Keratinocyte (primary cell): ENCODE measurements around the gene PRIMPOL. TPM values are rescaled to one million over a fixed set of nuclear protein-coding genes. Genes with fewer than 3 reads are reported as not detected.
"Not testable (repeated sequence)": the region's sequence is repeated elsewhere in the genome, so short reads cannot be mapped to it uniquely, and the experiment has no call there.

Experiments
- DNase-seq: peaks from one replicate; pipeline ENCODE4 v3.0.0-alpha.2; 2011; ENCODE audit warnings: low read depth, missing footprints, low spot score
- FAIRE-seq: peaks from 2 replicates; lab custom pipeline; 2011; peaks lifted over from hg19 to GRCh38; lab: Jason Lieb, UNC
- H2AFZ ChIP-seq: 2 replicates; pipeline ENCODE4 v1.6.0; 2012; ENCODE audit warnings: low read length, control low read depth, inconsistent platforms; ENCODE audit not compliant: control insufficient read depth
- H3K27ac ChIP-seq: 2 replicates; pipeline ENCODE4 v1.5.1; 2011; ENCODE audit warnings: low read length; ENCODE audit not compliant: control insufficient read depth, insufficient read depth
- H3K27me3 ChIP-seq: 3 replicates; pipeline ENCODE4 v1.6.0; 2011; ENCODE audit warnings: low read length; ENCODE audit not compliant: control insufficient read depth, insufficient read depth; ENCODE audit errors: extremely low read depth
- H3K36me3 ChIP-seq, 2 experiments: 2 replicates in 1 of 2; 3 replicates in 1 of 2; pipeline ENCODE4 v1.5.1; 2011; ENCODE audit warnings: low read length in 2 of 2, mild to moderate bottlenecking in 1 of 2; ENCODE audit not compliant: control insufficient read depth in 2 of 2, insufficient read depth in 2 of 2; ENCODE audit errors: extremely low read depth in 1 of 2
- H3K4me1 ChIP-seq: 3 replicates; pipeline ENCODE4 v1.5.1; 2011; ENCODE audit warnings: low read length; ENCODE audit not compliant: control insufficient read depth, insufficient read depth; ENCODE audit errors: extremely low read depth
- H3K4me2 ChIP-seq: 3 replicates; pipeline ENCODE4 v1.6.0; 2011; ENCODE audit warnings: low read depth, low read length; ENCODE audit not compliant: control insufficient read depth, insufficient read depth; ENCODE audit errors: extremely low read depth
- H3K4me3 ChIP-seq, 3 experiments: fragments of 200-600 bp in 1 of 3; sonication (generic) in 1 of 3; 2 replicates in 2 of 3; 3 replicates in 1 of 3; pipeline ENCODE4 v1.5.1; 2011 to 2016; ENCODE audit warnings: low read length in 3 of 3, mild to moderate bottlenecking in 3 of 3, control low read depth in 2 of 3, inconsistent platforms in 1 of 3, low read depth in 1 of 3, mixed read lengths in 1 of 3, mixed run types in 1 of 3, moderate library complexity in 1 of 3; ENCODE audit not compliant: control insufficient read depth in 2 of 3, insufficient read depth in 2 of 3; ENCODE audit errors: extremely low read depth in 1 of 3
- H3K79me2 ChIP-seq: 2 replicates; pipeline ENCODE4 v1.6.0; 2012; ENCODE audit warnings: low read length; ENCODE audit not compliant: control insufficient read depth, insufficient read depth
- H3K9ac ChIP-seq: 3 replicates; pipeline ENCODE4 v1.6.0; 2011; ENCODE audit warnings: low read length; ENCODE audit not compliant: control insufficient read depth, insufficient read depth; ENCODE audit errors: extremely low read depth
- H3K9me1 ChIP-seq: 3 replicates; pipeline ENCODE4 v1.6.0; 2011; ENCODE audit warnings: low read length; ENCODE audit not compliant: control insufficient read depth, insufficient read depth; ENCODE audit errors: extremely low read depth
- H3K9me3 ChIP-seq: 2 replicates; pipeline ENCODE4 v1.5.1; 2012; ENCODE audit warnings: low read depth, low read length; ENCODE audit not compliant: control insufficient read depth
- H4K20me1 ChIP-seq: 3 replicates; pipeline ENCODE4 v1.6.0; 2011; ENCODE audit warnings: low read length; ENCODE audit not compliant: control insufficient read depth, insufficient read depth; ENCODE audit errors: extremely low read depth
- EZH2 ChIP-seq: IDR thresholded peaks from one replicate; pipeline ENCODE4 v1.6.1; 2012; ENCODE audit warnings: inconsistent platforms, mild to moderate bottlenecking, low read length, moderate library complexity
- dilution Hi-C: fragments of 300-500 bp; cut with MboI; formaldehyde crosslinking; loops from one replicate; pipeline ENCODE4 v1.7.0; 2020; ENCODE audit warnings: low sequenced_read_pairs; ENCODE audit not compliant: extremely low pct_ligation_motif_present
- polyA plus RNA-seq, 5 experiments: library from polyadenylated mRNA; depleted of rRNA in 3 of 5; stranded (reverse) in 3 of 5; stranded (forward) in 1 of 5; unstranded in 1 of 5; fragments of >200 nt; gene quantifications; 1 replicate in 1 of 5; 2 replicates in 3 of 5; 3 replicates in 1 of 5; pipeline versions ENCODE4 v1.2.1 to v1.2.3, GENCODE V29; 2011 to 2012; ENCODE audit warnings: missing spikeins in 2 of 5, low read depth in 1 of 5, low replicate concordance in 1 of 5
- TF ChIP-seq, protein P1 (sequence below), 3 experiments: IDR thresholded peaks in 1 of 3; conservative IDR thresholded peaks in 1 of 3; optimal IDR thresholded peaks in 1 of 3; 2 replicates in 2 of 3; 3 replicates in 1 of 3; pipeline versions ENCODE3 to v1.5.1; 2011; ENCODE audit warnings: low read length in 3 of 3, mild to moderate bottlenecking in 3 of 3, moderate library complexity in 2 of 3, control low read depth in 1 of 3, inconsistent platforms in 1 of 3; ENCODE audit not compliant: insufficient read depth in 2 of 3; ENCODE audit errors: extremely low read depth in 1 of 3

Gene PRIMPOL
- polyA plus RNA-seq, 1 donor (not counting 4 experiments of a cell fraction or from before 2014, with no cell fraction given), result 22.8 TPM

- TF ChIP-seq, protein P1, sequence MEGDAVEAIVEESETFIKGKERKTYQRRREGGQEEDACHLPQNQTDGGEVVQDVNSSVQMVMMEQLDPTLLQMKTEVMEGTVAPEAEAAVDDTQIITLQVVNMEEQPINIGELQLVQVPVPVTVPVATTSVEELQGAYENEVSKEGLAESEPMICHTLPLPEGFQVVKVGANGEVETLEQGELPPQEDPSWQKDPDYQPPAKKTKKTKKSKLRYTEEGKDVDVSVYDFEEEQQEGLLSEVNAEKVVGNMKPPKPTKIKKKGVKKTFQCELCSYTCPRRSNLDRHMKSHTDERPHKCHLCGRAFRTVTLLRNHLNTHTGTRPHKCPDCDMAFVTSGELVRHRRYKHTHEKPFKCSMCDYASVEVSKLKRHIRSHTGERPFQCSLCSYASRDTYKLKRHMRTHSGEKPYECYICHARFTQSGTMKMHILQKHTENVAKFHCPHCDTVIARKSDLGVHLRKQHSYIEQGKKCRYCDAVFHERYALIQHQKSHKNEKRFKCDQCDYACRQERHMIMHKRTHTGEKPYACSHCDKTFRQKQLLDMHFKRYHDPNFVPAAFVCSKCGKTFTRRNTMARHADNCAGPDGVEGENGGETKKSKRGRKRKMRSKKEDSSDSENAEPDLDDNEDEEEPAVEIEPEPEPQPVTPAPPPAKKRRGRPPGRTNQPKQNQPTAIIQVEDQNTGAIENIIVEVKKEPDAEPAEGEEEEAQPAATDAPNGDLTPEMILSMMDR (optimal IDR thresholded peaks at IDR 0.05 in 1 of 3, IDR thresholded peaks at IDR 0.05 in 1 of 3, conservative IDR thresholded peaks at IDR 0.05 in 1 of 3; ENCODE audit: extremely low read depth in 1 of 3, insufficient read depth in 2 of 3, low read length in 3 of 3), result no peak
- TF ChIP-seq EZH2, result no peak
- peaks cover 4% of the 10 kb centered on the region for H3K4me1 ChIP-seq
- H3K4me2 ChIP-seq, result no peak overlapping the region
- no peaks in the 10 kb centered on the region for H3K9me1 ChIP-seq
- H3K9me3 ChIP-seq, result no peaks in the 10 kb centered on the region
- FAIRE-seq, result no peak
- no peaks in the 10 kb centered on the region for H3K79me2 ChIP-seq
- DNase-seq, result no peak
- H3K36me3 ChIP-seq, result no peaks in the 10 kb centered on the region
- H3K9ac ChIP-seq, result no peak overlapping the region
- H3K4me3 ChIP-seq, result no peak overlapping the region
- no peaks in the 10 kb centered on the region for H3K27me3 ChIP-seq
- no peak overlapping the region for H3K27ac ChIP-seq
- H4K20me1 ChIP-seq, result no peaks in the 10 kb centered on the region
- dilution Hi-C loops, result no loop called here
- no peak overlapping the region for H2AFZ ChIP-seq
These were observed 35.0 kb upstream of the PRIMPOL start for GRCh38 chr4:184614509-184614908.

DNA sequence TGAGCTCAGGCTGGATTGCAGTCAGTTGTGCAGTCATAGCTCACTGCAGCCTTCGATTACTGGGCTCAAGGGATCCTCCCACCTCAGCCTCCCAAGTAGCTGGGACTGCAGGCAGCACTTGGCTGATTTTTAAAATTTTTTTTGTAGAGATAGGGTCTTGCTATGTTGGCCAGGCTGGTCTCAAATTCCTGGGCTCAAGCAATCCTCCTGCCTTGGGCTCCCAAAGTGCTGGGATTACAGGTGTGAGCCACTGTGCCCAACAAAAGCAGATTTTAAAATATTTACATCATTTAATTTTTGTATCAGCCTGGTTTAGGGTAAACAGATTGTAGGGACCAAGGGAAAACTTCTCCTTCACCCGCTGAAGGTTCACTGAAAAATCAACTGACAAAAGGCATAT is 33.4 kb upstream of the PRIMPOL start:
- H2AFZ ChIP-seq, FAIRE-seq, H4K20me1 ChIP-seq, H3K9ac ChIP-seq, H3K4me2 ChIP-seq, H3K79me2 ChIP-seq, H3K9me3 ChIP-seq, H3K27ac ChIP-seq, H3K9me1 ChIP-seq, dilution Hi-C loops, H3K36me3 ChIP-seq, H3K4me3 ChIP-seq, H3K27me3 ChIP-seq, DNase-seq, H3K4me1 ChIP-seq: not testable (repeated sequence)
